ENCODE measurements around the gene VENTX.

VENTX gene

DNA sequence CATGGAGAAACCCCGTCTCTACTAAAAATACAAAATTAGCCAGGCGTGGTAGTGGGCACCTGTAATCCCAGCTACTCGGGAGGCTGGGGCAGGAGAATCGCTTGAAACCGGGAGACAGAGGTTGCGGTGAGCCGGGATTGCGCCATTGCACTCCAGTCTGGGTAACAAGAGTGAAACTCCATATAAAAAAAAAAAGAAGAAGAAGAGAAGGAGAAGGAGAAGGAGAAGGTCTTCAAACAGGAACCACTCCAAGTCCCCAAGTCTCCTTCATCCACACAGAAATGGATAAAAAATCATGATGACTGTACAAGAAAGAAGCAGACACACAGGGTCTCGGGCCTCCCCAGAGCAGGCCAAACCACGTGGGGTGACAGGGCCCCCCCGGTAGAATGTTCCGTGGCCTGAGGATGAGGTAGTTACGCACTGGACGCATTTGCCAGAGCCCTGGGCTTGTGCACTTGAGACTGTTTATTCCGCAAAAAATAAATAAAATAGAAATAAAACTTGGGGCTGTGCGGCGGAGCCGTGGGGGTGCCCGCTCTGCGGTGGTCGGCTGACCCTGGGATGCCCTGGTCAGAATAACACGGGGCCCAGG lies 15.8 kb downstream of the VENTX start:
- no peak overlapping the region for H3K9ac ChIP-seq (ENCODE audit: low read length)
- no peaks in the 10 kb centered on the region for H3K36me3 ChIP-seq (ENCODE audit: control insufficient read depth, insufficient read depth, low read length, severe bottlenecking)
- H3K9me3 ChIP-seq (ENCODE audit: control insufficient read depth, low read length), result no peaks in the 10 kb centered on the region
- DNase-seq (ENCODE audit: low read depth), result no peak
- no peak overlapping the region for H3K4me3 ChIP-seq (ENCODE audit: low read length)
- peaks cover 7% of the 10 kb centered on the region for H3K4me1 ChIP-seq (ENCODE audit: control insufficient read depth, insufficient read depth, low read length)
- H3K27me3 ChIP-seq (replicated peaks; ENCODE audit: control insufficient read depth, insufficient read depth, low read length), result peaks cover 9% of the 10 kb centered on the region

DNA sequence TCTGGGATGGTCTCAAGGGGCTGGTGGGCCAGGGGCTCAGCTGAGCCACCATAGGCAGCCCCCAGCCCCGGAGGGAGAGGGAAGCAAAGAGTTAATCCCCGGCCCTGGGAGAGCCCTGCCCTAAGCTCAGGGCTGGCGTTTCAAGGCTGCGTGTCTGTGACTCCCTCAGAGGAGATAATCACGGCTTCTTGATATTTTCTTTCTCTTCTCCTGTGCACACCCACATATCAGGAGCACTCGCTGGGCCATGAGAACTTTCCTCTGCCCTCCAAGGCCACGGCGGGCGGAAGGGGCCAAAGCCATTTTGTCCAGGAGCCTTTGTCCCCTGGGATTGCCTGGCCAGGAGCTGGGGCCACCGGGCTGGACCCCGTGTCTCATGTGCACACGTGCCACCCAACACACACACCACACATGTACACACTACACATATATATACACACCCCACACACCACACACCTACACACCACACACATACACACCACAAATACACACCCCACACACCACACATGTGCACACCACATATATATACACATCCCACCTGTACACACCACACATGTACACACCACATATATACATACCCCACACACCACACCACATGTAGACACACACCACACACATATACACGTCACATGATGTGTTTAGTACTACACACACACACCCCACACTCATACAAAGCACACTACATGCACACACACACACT lies 16.9 kb downstream of the VENTX start:
- Histone ChIP-seq H3K36me3 (ENCODE audit: control insufficient read depth, insufficient read depth, low read length, severe bottlenecking) (no peaks in the 10 kb centered on the region), H3K4me3 (ENCODE audit: low read length) (no peak overlapping the region), H3K9me3 (ENCODE audit: control insufficient read depth, low read length) (no peaks in the 10 kb centered on the region), H3K27me3 (replicated peaks; ENCODE audit: control insufficient read depth, insufficient read depth, low read length) (peaks cover 4% of the 10 kb centered on the region), H3K4me1 (ENCODE audit: control insufficient read depth, insufficient read depth, low read length) (peaks cover 16% of the 10 kb centered on the region), H3K9ac (ENCODE audit: low read length) (no peak overlapping the region)
- DNase-seq (ENCODE audit: low read depth), result no peak

DNA sequence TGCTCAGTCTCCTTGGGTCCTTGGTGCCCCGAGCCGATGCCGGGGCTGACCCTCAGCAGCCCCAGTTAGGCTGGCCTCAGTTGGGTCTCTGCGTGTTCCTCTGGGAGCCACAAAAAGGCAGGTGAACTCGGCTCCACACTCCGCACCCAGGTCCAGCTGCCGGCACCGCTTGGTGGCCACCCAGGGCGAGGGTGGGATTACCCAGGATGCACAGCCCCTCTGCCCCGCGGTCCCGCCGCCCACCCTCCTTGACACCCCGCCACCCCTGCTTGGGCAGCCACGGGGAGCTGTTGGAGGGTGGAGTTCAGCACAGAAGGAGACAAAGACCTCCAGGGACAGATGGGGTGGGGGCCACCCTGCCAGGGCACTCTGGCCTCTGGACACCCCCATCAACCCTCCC lies 17.7 kb downstream of the VENTX start:
- peaks cover 2% of the 10 kb centered on the region for H3K27me3 ChIP-seq (replicated peaks; ENCODE audit: control insufficient read depth, insufficient read depth, low read length)
- no peak for DNase-seq (ENCODE audit: low read depth)
- H3K9me3 ChIP-seq (ENCODE audit: control insufficient read depth, low read length), result no peaks in the 10 kb centered on the region
- H3K4me1 ChIP-seq (ENCODE audit: control insufficient read depth, insufficient read depth, low read length), result peaks cover 23% of the 10 kb centered on the region
- H3K4me3 ChIP-seq (ENCODE audit: low read length), result no peak overlapping the region
- no peak overlapping the region for H3K9ac ChIP-seq (ENCODE audit: low read length)
- no peaks in the 10 kb centered on the region for H3K36me3 ChIP-seq (ENCODE audit: control insufficient read depth, insufficient read depth, low read length, severe bottlenecking)

DNA sequence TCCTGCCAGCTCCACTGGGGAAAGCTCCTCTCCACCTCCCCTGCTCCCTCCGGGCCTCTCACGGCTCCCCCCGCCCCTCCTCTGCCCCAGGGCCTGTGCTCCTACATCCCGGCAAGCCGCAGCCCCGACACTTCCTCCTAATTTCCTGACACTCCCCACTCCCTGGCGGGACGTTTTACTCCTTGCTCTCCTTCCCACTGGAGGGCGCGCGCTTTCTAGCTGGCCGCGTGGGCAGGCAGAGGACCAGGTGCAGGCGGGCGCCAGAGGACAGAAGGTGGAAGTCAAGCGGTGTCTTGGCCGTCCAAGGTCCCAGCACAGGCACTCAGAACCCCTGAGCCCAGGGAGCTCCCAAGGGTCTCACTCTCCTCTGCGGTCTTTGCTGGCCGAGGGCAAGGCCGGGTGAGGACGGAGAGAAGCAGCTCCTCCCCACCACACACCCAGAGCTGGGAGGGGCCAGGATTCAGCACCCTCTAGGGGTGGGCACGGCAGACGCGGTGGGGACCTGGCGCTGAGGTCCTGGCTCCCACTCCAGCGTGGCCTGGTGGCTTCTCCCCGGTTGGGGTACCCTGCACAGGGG lies 19.9 kb downstream of the VENTX start:
- Histone ChIP-seq H3K9me3 (ENCODE audit: control insufficient read depth, low read length) (no peaks in the 10 kb centered on the region), H3K9ac (ENCODE audit: low read length) (no peak overlapping the region), H3K4me3 (ENCODE audit: low read length) (no peak overlapping the region), H3K27me3 (replicated peaks; ENCODE audit: control insufficient read depth, insufficient read depth, low read length) (no peaks in the 10 kb centered on the region), H3K36me3 (ENCODE audit: control insufficient read depth, insufficient read depth, low read length, severe bottlenecking) (no peaks in the 10 kb centered on the region), H3K4me1 (ENCODE audit: control insufficient read depth, insufficient read depth, low read length) (peaks cover 30% of the 10 kb centered on the region)
- no peak for DNase-seq (ENCODE audit: low read depth)

DNA sequence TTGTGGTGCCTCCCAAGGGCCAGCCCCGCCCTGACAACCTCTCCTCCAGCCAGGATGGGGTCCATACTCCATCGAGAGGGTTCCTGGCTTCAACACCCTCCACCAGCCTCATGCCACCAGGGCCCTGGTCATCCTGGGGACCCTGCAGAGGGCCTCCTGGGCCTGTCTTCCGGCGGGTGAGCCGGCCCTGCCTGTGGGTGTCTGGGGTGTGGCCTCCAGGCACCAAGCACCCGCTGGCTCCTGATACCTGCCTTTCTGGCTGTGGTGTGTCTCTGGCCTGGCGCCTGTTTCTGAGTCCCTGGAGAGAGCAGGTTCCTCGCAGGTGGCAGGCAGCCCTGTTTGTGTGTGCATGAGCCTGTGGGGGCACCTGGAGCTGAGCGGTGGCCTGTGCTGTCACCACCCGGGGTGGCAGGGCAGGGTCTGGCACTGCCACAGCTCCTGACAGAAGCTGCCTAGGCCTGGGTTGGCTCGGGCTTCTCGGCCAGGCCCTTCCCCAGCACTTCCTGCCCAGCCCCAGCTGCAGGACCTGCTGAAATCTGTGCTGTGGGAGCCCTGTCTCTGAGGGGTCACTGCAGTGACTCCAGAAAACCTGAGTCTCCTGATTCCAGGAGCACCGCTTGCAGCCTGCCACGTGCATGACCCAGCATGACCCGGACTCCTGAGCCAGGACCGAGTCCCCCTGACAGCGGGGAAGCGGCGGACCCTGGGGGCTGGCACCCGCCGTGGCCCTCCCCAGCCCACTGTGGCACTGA lies 20.6 kb downstream of the VENTX start:
- no peaks in the 10 kb centered on the region for H3K36me3 ChIP-seq (ENCODE audit: control insufficient read depth, insufficient read depth, low read length, severe bottlenecking)
- no peak for DNase-seq (ENCODE audit: low read depth)
- H3K4me1 ChIP-seq (ENCODE audit: control insufficient read depth, insufficient read depth, low read length), result peaks cover 30% of the 10 kb centered on the region
- no peaks in the 10 kb centered on the region for H3K9me3 ChIP-seq (ENCODE audit: control insufficient read depth, low read length)
- H3K4me3 ChIP-seq (ENCODE audit: low read length), result no peak overlapping the region
- H3K27me3 ChIP-seq (replicated peaks; ENCODE audit: control insufficient read depth, insufficient read depth, low read length), result no peaks in the 10 kb centered on the region
- no peak overlapping the region for H3K9ac ChIP-seq (ENCODE audit: low read length)

DNA sequence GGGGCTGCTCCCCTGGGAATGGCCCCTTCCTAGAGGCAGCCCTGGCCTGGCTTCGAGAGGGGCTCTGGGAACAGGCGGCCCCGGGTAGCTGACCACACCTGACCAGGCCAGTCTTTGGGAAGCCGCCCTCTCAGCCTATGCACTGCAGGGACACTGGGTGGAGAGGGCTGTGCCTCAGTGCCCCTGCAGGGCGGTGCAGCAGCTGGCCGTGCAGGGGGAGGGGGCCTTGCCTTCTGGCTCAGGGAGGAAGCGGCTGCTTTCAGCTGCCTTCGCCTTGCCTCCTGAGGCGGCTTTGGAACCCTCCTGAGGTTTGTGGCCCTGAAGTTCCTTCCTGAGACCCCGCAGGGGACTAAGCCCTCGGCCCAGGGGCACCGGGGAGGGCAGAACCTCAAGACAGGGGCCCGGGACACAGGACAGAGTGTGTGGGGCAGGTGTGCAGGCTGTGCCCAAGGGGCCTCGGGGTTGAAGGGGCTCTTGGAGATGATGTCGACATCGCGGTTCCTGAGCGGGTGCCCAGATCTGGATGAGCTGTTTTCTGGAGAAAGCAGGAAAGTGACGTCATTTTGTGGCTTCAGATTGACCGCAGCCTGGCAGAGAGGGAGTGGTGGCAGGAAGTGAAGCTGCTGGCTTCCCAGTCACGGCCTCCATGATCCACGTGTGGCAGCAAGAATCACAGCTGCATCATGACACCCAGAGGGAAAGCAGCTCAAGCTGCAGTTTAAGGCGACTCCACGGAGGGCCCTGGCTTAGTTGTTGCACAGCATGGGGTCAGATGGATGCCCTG lies 21.4 kb downstream of the VENTX start:
- Histone ChIP-seq H3K9me3 (ENCODE audit: control insufficient read depth, low read length) (no peaks in the 10 kb centered on the region), H3K36me3 (ENCODE audit: control insufficient read depth, insufficient read depth, low read length, severe bottlenecking) (no peaks in the 10 kb centered on the region), H3K4me3 (ENCODE audit: low read length) (no peak overlapping the region), H3K9ac (ENCODE audit: low read length) (peak overlapping the region; percentile 66), H3K4me1 (ENCODE audit: control insufficient read depth, insufficient read depth, low read length) (peaks cover 30% of the 10 kb centered on the region), H3K27me3 (replicated peaks; ENCODE audit: control insufficient read depth, insufficient read depth, low read length) (no peaks in the 10 kb centered on the region)
- peak; percentile 98 for DNase-seq (ENCODE audit: low read depth)

DNA sequence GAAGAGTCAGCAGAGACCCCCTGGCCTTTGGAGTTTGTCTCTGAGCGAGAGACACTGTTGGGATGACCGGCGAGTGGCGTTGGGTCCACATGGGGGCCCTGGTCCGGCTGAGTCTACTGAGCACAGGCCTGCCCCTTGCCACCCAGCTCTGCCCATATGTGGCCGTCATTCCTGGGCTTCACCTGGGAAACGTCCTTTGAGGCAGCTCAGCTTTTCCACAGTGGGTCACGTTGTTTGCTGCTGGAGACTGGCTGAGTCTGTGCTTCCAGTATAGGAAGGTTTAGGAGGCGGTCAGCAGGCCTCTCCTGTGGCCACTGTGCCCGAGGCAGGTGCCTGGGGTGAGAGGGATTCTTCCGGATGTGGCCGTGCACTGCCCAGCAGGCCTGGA lies 21.9 kb downstream of the VENTX start:
- Histone ChIP-seq H3K9me3 (ENCODE audit: control insufficient read depth, low read length) (no peaks in the 10 kb centered on the region), H3K4me3 (ENCODE audit: low read length) (no peak overlapping the region), H3K4me1 (ENCODE audit: control insufficient read depth, insufficient read depth, low read length) (peaks cover 30% of the 10 kb centered on the region), H3K9ac (ENCODE audit: low read length) (peak overlapping the region; percentile 66), H3K27me3 (replicated peaks; ENCODE audit: control insufficient read depth, insufficient read depth, low read length) (no peaks in the 10 kb centered on the region), H3K36me3 (ENCODE audit: control insufficient read depth, insufficient read depth, low read length, severe bottlenecking) (no peaks in the 10 kb centered on the region)
- DNase-seq (ENCODE audit: low read depth), result no peak

DNA sequence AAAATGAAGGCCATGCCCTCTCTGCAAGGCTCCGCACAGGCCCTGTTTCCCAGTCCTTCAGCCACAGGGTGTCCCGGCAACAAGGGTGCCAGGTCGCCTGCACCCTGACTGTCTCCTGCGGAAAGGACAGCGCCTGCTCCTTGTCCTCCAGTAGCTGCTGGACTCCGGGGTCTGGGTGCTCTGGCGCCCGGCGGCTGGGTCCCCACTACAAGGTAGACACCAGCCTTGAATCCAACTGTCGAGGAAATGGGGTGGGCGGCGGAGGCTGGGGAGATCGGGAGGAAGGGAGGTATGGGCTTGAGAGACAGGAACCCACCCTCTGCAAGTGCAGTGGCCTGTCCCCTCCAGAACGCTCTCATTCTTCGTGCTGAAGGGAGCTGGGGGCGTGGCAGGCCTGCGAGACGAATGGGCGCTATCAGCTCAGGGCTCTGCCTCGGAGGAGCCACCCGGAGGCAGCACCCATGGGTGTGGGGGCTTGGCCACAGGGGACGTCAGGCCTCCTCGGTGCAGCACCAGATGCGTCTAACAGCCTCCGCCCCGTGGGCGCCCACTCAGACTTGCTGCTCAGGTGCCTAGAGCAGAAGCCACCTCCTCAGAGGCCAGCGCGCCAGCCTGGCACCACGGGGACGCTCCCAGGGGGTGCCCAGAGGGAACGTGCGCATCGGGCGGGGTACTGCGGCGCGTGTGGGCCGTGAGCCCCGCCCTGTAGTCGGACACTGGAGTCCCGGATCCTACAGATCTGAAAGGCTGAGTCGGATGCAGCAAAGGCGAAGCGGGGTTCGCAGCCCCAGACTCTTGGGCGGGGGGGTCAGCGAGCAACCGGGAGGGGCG lies 23.5 kb downstream of the VENTX start:
- Histone ChIP-seq H3K27me3 (replicated peaks; ENCODE audit: control insufficient read depth, insufficient read depth, low read length) (no peaks in the 10 kb centered on the region), H3K4me1 (ENCODE audit: control insufficient read depth, insufficient read depth, low read length) (peaks cover 39% of the 10 kb centered on the region), H3K4me3 (ENCODE audit: low read length) (peak overlapping the region; percentile 76), H3K36me3 (ENCODE audit: control insufficient read depth, insufficient read depth, low read length, severe bottlenecking) (no peaks in the 10 kb centered on the region), H3K9me3 (ENCODE audit: control insufficient read depth, low read length) (no peaks in the 10 kb centered on the region), H3K9ac (ENCODE audit: low read length) (peak overlapping the region; percentile 80)
- peak; percentile 68 for DNase-seq (ENCODE audit: low read depth)

DNA sequence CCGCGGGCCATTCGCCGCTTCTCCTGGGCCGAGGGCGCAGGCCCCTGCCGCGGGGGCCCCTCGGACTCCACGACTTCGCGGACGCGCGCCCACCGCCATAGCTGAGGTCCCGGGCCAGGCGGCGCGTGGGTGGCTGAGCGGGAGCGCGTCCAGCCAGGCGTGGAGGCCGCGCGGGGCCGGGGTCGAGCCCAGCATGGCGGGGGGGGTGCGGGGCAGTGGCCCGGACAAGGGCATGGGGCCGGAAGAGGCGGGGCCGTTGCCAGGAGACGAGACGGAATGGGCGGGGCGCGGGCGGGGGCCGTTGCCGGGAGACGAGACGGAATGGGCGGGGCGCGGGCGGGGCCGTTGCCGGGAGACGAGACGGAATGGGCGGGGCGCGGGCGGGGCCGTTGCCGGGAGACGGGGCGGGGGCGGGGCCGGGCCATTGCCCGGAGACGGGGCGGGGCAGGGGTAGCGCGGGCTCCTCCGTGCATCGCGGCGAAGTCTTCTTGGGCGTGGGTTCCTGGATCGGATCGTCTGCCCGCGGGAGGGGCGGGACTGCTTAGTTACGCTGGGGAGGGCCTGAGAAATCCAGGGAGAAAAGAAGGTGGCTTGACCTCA lies 24.2 kb downstream of the VENTX start:
- Histone ChIP-seq H3K9me3 (ENCODE audit: control insufficient read depth, low read length) (no peaks in the 10 kb centered on the region), H3K4me1 (ENCODE audit: control insufficient read depth, insufficient read depth, low read length) (peaks cover 42% of the 10 kb centered on the region), H3K36me3 (ENCODE audit: control insufficient read depth, insufficient read depth, low read length, severe bottlenecking) (no peaks in the 10 kb centered on the region), H3K4me3 (ENCODE audit: low read length) (peak overlapping the region; percentile 76), H3K9ac (ENCODE audit: low read length) (peak overlapping the region; percentile 80), H3K27me3 (replicated peaks; ENCODE audit: control insufficient read depth, insufficient read depth, low read length) (no peaks in the 10 kb centered on the region)
- DNase-seq (ENCODE audit: low read depth), result peak; percentile 89

DNA sequence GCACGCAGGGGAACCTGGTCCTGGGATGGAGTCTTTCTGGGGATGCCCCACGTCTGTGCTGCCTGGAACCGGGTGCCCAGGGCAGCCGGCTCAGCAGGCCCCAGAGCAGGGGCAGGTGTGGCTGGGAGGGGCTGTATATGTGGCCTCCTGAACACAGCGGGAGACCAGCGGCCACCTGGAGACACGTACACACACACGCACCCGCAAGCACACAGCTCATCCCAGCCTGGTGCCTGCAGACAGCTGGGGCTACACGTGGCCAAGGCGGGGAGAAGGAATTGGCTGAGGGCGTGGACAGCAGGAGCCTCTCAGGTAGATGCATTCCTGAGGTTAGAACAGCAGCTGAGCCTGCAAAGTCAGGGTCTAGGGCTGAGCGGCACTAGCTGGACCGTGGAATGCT lies 25.0 kb downstream of the VENTX start:
- DNase-seq (ENCODE audit: low read depth), result no peak

More for the DNA sequence above, 25.0 kb downstream of the VENTX start:
- Histone ChIP-seq H3K36me3 (ENCODE audit: control insufficient read depth, insufficient read depth, low read length, severe bottlenecking) (no peaks in the 10 kb centered on the region), H3K4me3 (ENCODE audit: low read length) (no peak overlapping the region), H3K4me1 (ENCODE audit: control insufficient read depth, insufficient read depth, low read length) (peaks cover 38% of the 10 kb centered on the region), H3K9me3 (ENCODE audit: control insufficient read depth, low read length) (no peaks in the 10 kb centered on the region), H3K9ac (ENCODE audit: low read length) (no peak overlapping the region), H3K27me3 (replicated peaks; ENCODE audit: control insufficient read depth, insufficient read depth, low read length) (no peaks in the 10 kb centered on the region)

All from adipocyte (in vitro differentiated cells).